Embryonic facial prominence (tissue), 1 donor: ENCODE results near the gene SERPINB2.
"Not testable (repeated sequence)": the region's sequence is repeated elsewhere in the genome, so short reads cannot be mapped to it uniquely, and the experiment has no call there.

Experiments used
- DNase-seq: peaks from one replicate; pipeline ENCODE4 v3.0.0-alpha.2; 2016; ENCODE audit errors: extremely low spot score

The SERPINB2 gene

GRCh38 chr18:63888470-63889190 is 1.1 kb downstream of the SERPINB2 start:
- DNase-seq = no peak

GRCh38 chr18:63889626-63890025 is 2.1 kb downstream of the SERPINB2 start:
- DNase-seq = no peak

- DNase-seq = no peak
Observed at GRCh38 chr18:63890237-63890949, 2.9 kb downstream of the SERPINB2 start.

- DNase-seq = no peak
Observed at GRCh38 chr18:63890950-63891304, 3.4 kb downstream of the SERPINB2 start.

- no peak for DNase-seq
Observed at GRCh38 chr18:63892566-63892965, 5.1 kb downstream of the SERPINB2 start.

- DNase-seq = no peak
Observed at GRCh38 chr18:63894106-63894772, 6.7 kb downstream of the SERPINB2 start.

- DNase-seq = no peak
Observed at GRCh38 chr18:63895190-63895589, 7.7 kb downstream of the SERPINB2 start.

- DNase-seq = no peak
Observed at GRCh38 chr18:63897072-63897471, 9.6 kb downstream of the SERPINB2 start.

GRCh38 chr18:63899206-63899605 is 11.7 kb downstream of the SERPINB2 start:
- no peak for DNase-seq

- DNase-seq = no peak
Observed at GRCh38 chr18:63903851-63904570, 16.5 kb downstream of the SERPINB2 start.

GRCh38 chr18:63904694-63905093 is 17.2 kb downstream of the SERPINB2 start:
- DNase-seq = no peak

- no peak for DNase-seq
Observed at GRCh38 chr18:63905361-63905760, 17.9 kb downstream of the SERPINB2 start.

GRCh38 chr18:63906056-63906455 is 18.6 kb downstream of the SERPINB2 start:
- DNase-seq = no peak

GRCh38 chr18:63907664-63908063 is 20.2 kb downstream of the SERPINB2 start, which contains the start of gene SERPINB10:
SERPINB10 (plus strand) TSS chr18:63907958; CDS start chr18:63915511, 7,553 bp downstream.
- DNase-seq = no peak

- no peak for DNase-seq
Observed at GRCh38 chr18:63908858-63909257, 21.4 kb downstream of the SERPINB2 start.

- no peak for DNase-seq
Observed at GRCh38 chr18:63909870-63910269, 22.4 kb downstream of the SERPINB2 start.

GRCh38 chr18:63917817-63918216 is 30.3 kb downstream of the SERPINB2 start:
- DNase-seq = no peak

GRCh38 chr18:63922049-63922448 is 34.5 kb downstream of the SERPINB2 start:
- DNase-seq = no peak

- no peak for DNase-seq
Observed at GRCh38 chr18:63924551-63924950, 37.0 kb downstream of the SERPINB2 start.

- DNase-seq = no peak
Observed at GRCh38 chr18:63928331-63928730, 40.8 kb downstream of the SERPINB2 start.

GRCh38 chr18:63929369-63929768 is 41.9 kb downstream of the SERPINB2 start:
- DNase-seq = not testable (repeated sequence)

GRCh38 chr18:63930773-63931354 is 43.4 kb downstream of the SERPINB2 start:
- no peak for DNase-seq
